Smooth muscle cell (in vitro differentiated cells): ENCODE measurements around the gene EIF3B. TPM values are rescaled to one million over a fixed set of nuclear protein-coding genes. Genes with fewer than 3 reads are reported as not detected.
"Not testable (repeated sequence)": the region's sequence is repeated elsewhere in the genome, so short reads cannot be mapped to it uniquely, and the experiment has no call there.

ENCODE experiments used
- DNase-seq: peaks from one replicate; lab custom pipeline; 2025; ENCODE audit not compliant: unreplicated experiment; lab: John Stamatoyannopoulos, UW
- H2AFZ ChIP-seq: fragments of 200-600 bp; sonication (generic); 2 replicates; pipeline ENCODE4 v1.6.0; 2016; ENCODE audit warnings: antibody characterized with exemption, low read depth, mild to moderate bottlenecking
- H3F3A ChIP-seq: fragments of 200-600 bp; sonication (generic); 2 replicates; pipeline ENCODE4 v1.6.0; 2017; ENCODE audit warnings: antibody characterized with exemption, low read depth
- H3K27ac ChIP-seq: fragments of 200-600 bp; sonication (generic); 2 replicates; pipeline ENCODE4 v1.5.1; 2016; ENCODE audit warnings: low read depth, mild to moderate bottlenecking
- H3K27me3 ChIP-seq: fragments of 200-600 bp; sonication (generic); 2 replicates; pipeline ENCODE4 v1.6.1; 2016; ENCODE audit warnings: low read depth, mild to moderate bottlenecking
- H3K36me3 ChIP-seq: fragments of 200-600 bp; sonication (generic); 2 replicates; pipeline ENCODE4 v1.5.1; 2016; ENCODE audit warnings: low read depth
- H3K4me1 ChIP-seq: fragments of 200-600 bp; sonication (generic); 2 replicates; pipeline ENCODE4 v1.5.1; 2016; ENCODE audit warnings: low read depth
- H3K4me2 ChIP-seq: fragments of 200-600 bp; sonication (generic); 2 replicates; pipeline ENCODE4 v1.6.0; 2016; ENCODE audit warnings: mild to moderate bottlenecking
- H3K4me3 ChIP-seq: fragments of 200-600 bp; sonication (generic); 2 replicates; pipeline ENCODE4 v1.5.1; 2016; ENCODE audit warnings: mild to moderate bottlenecking
- H3K79me2 ChIP-seq: fragments of 200-600 bp; sonication (generic); 2 replicates; pipeline ENCODE4 v1.6.0; 2016; ENCODE audit warnings: low read depth, mild to moderate bottlenecking
- H3K9ac ChIP-seq: fragments of 200-600 bp; sonication (generic); 2 replicates; pipeline ENCODE4 v1.6.0; 2016; ENCODE audit warnings: low read depth
- H3K9me3 ChIP-seq: fragments of 200-600 bp; sonication (generic); replicated peaks from 2 replicates; pipeline ENCODE4 v1.5.1; 2016; ENCODE audit warnings: low read depth
- H4K20me1 ChIP-seq: fragments of 200-600 bp; sonication (generic); 2 replicates; pipeline ENCODE4 v1.6.0; 2016; ENCODE audit warnings: low read depth
- CTCF ChIP-seq: fragments of 200-600 bp; sonication (generic); IDR thresholded peaks from 2 replicates; pipeline ENCODE4 v1.5.1; 2017; ENCODE audit warnings: borderline replicate concordance, mild to moderate bottlenecking, antibody characterized with exemption; ENCODE audit not compliant: insufficient read depth, poor library complexity, severe bottlenecking
- WGBS: methylation state at CpG from one replicate; pipeline ENCODE4 v1.1.7; 2016; ENCODE audit warnings: low lambda C conversion rate; 5-methylcytosine and 5-hydroxymethylcytosine counted together
- polyA plus RNA-seq: library from polyadenylated mRNA; unstranded; fragments of >200 nt; fragmentation: Nextera tagmentation; extraction: Ambion mirVana; gene quantifications from 2 replicates; pipeline ENCODE4 v1.2.1, GENCODE V29; 2016
- total RNA-seq: library from RNA; depleted of rRNA; stranded (reverse); fragments of >200 nt; gene quantifications from 2 replicates; pipeline ENCODE4 v1.2.3, GENCODE V29; 2014

EIF3B gene
- total and polyA plus RNA-seq, 2 experiments from 2014 or later: 96.1 to 112 TPM

GRCh38 chr7:2374830-2375728 lies 20.5 kb downstream of the EIF3B start:
- peaks cover 16% of the 10 kb centered on the region for H3K36me3 ChIP-seq
- no peaks in the 10 kb centered on the region for H3K4me1 ChIP-seq
- H3K9me3 ChIP-seq: no peaks in the 10 kb centered on the region
- H3F3A ChIP-seq: no peaks in the 10 kb centered on the region
- no peak for DNase-seq
- 97% methylated on average over 26 of the region's 26 CpGs for WGBS
- no peak overlapping the region for H3K27ac ChIP-seq
- H4K20me1 ChIP-seq: peaks cover 66% of the 10 kb centered on the region
- no peaks in the 10 kb centered on the region for H3K27me3 ChIP-seq
- no peak overlapping the region for H3K4me2 ChIP-seq
- TF ChIP-seq CTCF: no peak
- H3K79me2 ChIP-seq: peaks cover 21% of the 10 kb centered on the region
- H2AFZ ChIP-seq: no peak overlapping the region
- no peak overlapping the region for H3K4me3 ChIP-seq
- H3K9ac ChIP-seq: no peak overlapping the region

DNA sequence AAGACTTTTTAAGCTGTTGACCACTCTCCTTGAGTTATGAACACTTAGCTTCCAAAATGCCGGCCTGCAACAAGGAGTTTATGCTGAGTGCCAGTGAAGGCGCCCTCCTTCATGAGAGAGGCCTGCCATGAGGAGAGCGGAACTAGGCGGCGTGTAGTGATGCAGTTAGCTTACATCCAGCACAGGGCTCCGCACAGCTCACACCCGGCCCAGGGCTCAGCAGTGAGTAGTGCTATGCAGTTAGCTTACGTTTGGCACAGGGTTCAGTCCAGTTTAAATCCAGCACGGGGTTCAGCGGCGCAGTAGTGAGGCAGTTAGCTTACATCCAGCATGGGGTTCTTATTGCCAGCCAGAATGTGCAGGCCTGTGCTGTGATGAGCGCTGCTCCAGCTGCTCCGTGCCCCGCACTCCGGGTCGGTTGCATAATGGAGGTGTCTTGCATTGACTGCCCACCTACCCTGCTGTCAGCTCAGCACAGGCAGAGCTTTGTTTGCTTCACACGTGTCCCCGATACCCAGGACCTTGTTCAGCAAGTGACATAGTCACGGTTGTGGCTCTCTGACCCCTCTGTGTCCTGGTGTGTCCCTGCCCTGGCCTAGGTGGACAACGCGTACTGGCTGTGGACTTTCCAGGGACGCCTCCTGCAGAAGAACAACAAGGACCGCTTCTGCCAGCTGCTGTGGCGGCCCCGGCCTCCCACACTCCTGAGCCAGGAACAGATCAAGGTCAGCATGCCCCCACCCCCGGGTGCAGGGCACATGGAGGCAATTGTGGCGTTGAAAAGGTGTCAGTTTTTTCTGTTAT lies 21.9 kb downstream of the EIF3B start:
- Histone ChIP-seq H3K4me3 (no peak overlapping the region), H3K9ac (no peak overlapping the region), H3F3A (no peaks in the 10 kb centered on the region), H3K9me3 (no peaks in the 10 kb centered on the region), H3K4me2 (no peak overlapping the region), H3K4me1 (no peaks in the 10 kb centered on the region), H3K36me3 (peaks cover 7% of the 10 kb centered on the region), H4K20me1 (peaks cover 68% of the 10 kb centered on the region), H3K27ac (no peak overlapping the region), H3K27me3 (no peaks in the 10 kb centered on the region), H3K79me2 (peaks cover 21% of the 10 kb centered on the region), H2AFZ (no peak overlapping the region)
- no peak for TF ChIP-seq CTCF
- 97% methylated on average over 25 of the region's 27 CpGs for WGBS
- DNase-seq: no peak

DNA sequence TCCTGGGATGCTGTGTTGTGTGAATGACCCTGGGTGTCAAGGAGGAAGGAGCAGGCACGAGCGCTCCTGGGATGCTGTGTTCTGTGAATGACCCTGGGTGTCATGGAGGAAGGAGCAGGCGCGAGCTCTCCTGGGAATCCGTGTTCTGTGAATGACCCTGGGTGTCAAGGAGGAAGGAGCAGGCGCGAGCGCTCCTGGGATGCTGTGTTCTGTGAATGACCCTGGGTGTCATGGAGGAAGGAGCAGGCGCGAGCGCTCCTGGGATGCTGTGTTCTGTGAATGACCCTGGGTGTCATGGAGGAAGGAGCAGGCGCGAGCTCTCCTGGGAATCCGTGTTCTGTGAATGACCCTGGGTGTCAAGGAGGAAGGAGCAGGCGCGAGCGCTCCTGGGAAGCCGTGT lies 22.9 kb downstream of the EIF3B start:
- not testable (repeated sequence) for H3K36me3 ChIP-seq, H3K27ac ChIP-seq, H3K27me3 ChIP-seq, H3K4me2 ChIP-seq, DNase-seq, H3K9me3 ChIP-seq, H2AFZ ChIP-seq, H3K4me1 ChIP-seq, H3K4me3 ChIP-seq, H3F3A ChIP-seq, H3K9ac ChIP-seq
- Histone ChIP-seq H3K79me2 (peaks cover 21% of the 10 kb centered on the region), H4K20me1 (peaks cover 61% of the 10 kb centered on the region)
- 96% methylated on average over 12 of the region's 18 CpGs for WGBS

- H3K36me3 ChIP-seq, H2AFZ ChIP-seq: not testable (repeated sequence)
- H4K20me1 ChIP-seq: peaks cover 55% of the 10 kb centered on the region
Observed at GRCh38 chr7:2378125-2378524, 23.5 kb downstream of the EIF3B start.

More at GRCh38 chr7:2378125-2378524, 23.5 kb downstream of the EIF3B start:
- not testable (repeated sequence) for H3K27ac ChIP-seq, H3K4me2 ChIP-seq, H3K4me3 ChIP-seq, H3K27me3 ChIP-seq, H3K9me3 ChIP-seq, DNase-seq, H3K9ac ChIP-seq, H3F3A ChIP-seq, H3K4me1 ChIP-seq
- 97% methylated on average over 15 of the region's 18 CpGs for whole genome bisulfite sequencing
- peaks cover 21% of the 10 kb centered on the region for H3K79me2 ChIP-seq
